Activated B cell treated with CpG ODN at 0.5 μM for 24 hours (primary cell): Measurements from ENCODE around the gene RAP1A. TPM values are rescaled to one million over a fixed set of nuclear protein-coding genes. Genes with fewer than 3 reads are reported as not detected.

Source experiments
- ATAC-seq: fragments of 200-7000 bp; cut with Tn5 transposase; one replicate; pipeline ENCODE4 v1.10.0; 2021; ENCODE audit warnings: low read depth, mild to moderate bottlenecking, moderate library complexity
- CTCF ChIA-PET: fragments of 350-600 bp; sonication (Branson Sonifier 250); formaldehyde crosslinking; loops from one replicate; lab custom pipeline; 2021; ENCODE audit warnings: antibody characterized with exemption; lab: Charles Lee
- POLR2A ChIA-PET: fragments of 350-600 bp; sonication (Branson Sonifier 250); formaldehyde crosslinking; loops from one replicate; lab custom pipeline; 2021; ENCODE audit warnings: antibody characterized with exemption; lab: Charles Lee
- DNase-seq: peaks from one replicate; pipeline ENCODE4 v3.0.0; 2022
- H3K27ac Mint-ChIP-seq: one replicate; pipeline ENCODE4 v1.8.0; 2020; ENCODE audit warnings: mixed read lengths
- H3K27me3 Mint-ChIP-seq: one replicate; pipeline ENCODE4 v1.8.0; 2021; ENCODE audit warnings: mixed read lengths
- H3K36me3 Mint-ChIP-seq: one replicate; pipeline ENCODE4 v1.8.0; 2021; ENCODE audit warnings: low read depth, mixed read lengths
- H3K4me1 Mint-ChIP-seq: one replicate; pipeline ENCODE4 v1.8.0; 2021; ENCODE audit warnings: mixed read lengths
- H3K4me3 Mint-ChIP-seq: one replicate; pipeline ENCODE4 v1.8.0; 2020; ENCODE audit warnings: mild to moderate bottlenecking, mixed read lengths
- H3K9me3 Mint-ChIP-seq: one replicate; pipeline ENCODE4 v1.8.0; 2020; ENCODE audit warnings: mixed read lengths
- CTCF ChIP-seq: fragments of 200-600 bp; IDR thresholded peaks from one replicate; pipeline ENCODE4 v1.8.0; 2022; ENCODE audit warnings: antibody characterized with exemption, mild to moderate bottlenecking
- intact Hi-C: fragments of 100-400 bp; cut with micrococcal nuclease; formaldehyde crosslinking; loops from one replicate; pipeline ENCODE4 v1.15.1; 2024
- total RNA-seq: library from RNA; stranded (reverse); gene quantifications from 2 replicates; pipeline ENCODE4 v1.2.3, GENCODE V29; 2022

RAP1A gene
- total RNA-seq, 1 donor from 2014 or later: 93.8 TPM

DNA sequence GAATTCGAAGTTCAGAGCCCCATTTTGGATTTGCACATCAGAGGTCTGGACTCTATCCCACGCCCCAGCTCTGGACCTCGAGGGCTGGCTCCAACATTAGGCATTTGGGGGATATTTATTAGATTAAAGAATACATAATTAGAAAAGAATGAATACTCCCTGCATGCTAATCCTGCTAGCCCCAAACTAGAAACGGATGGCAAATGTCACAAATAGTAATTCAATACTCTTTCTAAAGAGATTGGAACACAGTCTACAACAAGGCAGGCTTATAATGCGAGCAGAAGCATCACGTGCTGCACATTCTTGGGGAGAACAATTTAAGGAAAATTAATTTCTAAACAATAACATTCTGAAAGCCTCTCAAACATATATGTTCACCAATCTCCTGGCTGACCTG is 27.7 kb upstream of the RAP1A start:
- H3K4me1 Mint-ChIP-seq: peaks cover 48% of the 10 kb centered on the region
- intact Hi-C loops: no loop called here
- H3K27ac Mint-ChIP-seq: peak overlapping the region; percentile 90
- no peak for TF ChIP-seq CTCF
- ChIA-PET POLR2A (interaction anchor here (0.5 to 4.1 kb wide), 11 partner anchors 11 to 376 kb away, joined by 3 to 50 read pairs (median 5); partner anchors contain the start of gene RAP1A), CTCF (interaction anchor here (1.4 to 5.0 kb wide), 2 partner anchors 24 to 83 kb away, joined by 3 to 41 read pairs; no protein-coding TSS in a partner anchor)
- no peak overlapping the region for H3K4me3 Mint-ChIP-seq
- DNase-seq: no peak
- no peaks in the 10 kb centered on the region for H3K9me3 Mint-ChIP-seq
- no peaks in the 10 kb centered on the region for H3K36me3 Mint-ChIP-seq
- no peak for ATAC-seq
- H3K27me3 Mint-ChIP-seq: no peaks in the 10 kb centered on the region

- H3K9me3 Mint-ChIP-seq: no peaks in the 10 kb centered on the region
- intact Hi-C loops: loop anchor here (1.0 kb wide), 4 partner anchors 10 to 85 kb away; partner anchors contain the start of gene RAP1A
- H3K4me1 Mint-ChIP-seq: peaks cover 55% of the 10 kb centered on the region
- peak; percentile 58 for DNase-seq
- no peaks in the 10 kb centered on the region for H3K36me3 Mint-ChIP-seq
- no peaks in the 10 kb centered on the region for H3K27me3 Mint-ChIP-seq
- H3K27ac Mint-ChIP-seq: peak overlapping the region; percentile 90
- ChIA-PET CTCF (interaction anchor here (0.8 to 5.0 kb wide), 8 partner anchors 11 to 111 kb away, joined by 3 to 41 read pairs (median 4); partner anchors contain the start of gene RAP1A), POLR2A (interaction anchor here (0.5 to 4.1 kb wide), 22 partner anchors 8 to 805 kb away, joined by 3 to 50 read pairs (median 4); partner anchors contain the start of gene RAP1A)
- H3K4me3 Mint-ChIP-seq: peak overlapping the region; percentile 64
- TF ChIP-seq CTCF: no peak
- ATAC-seq: peak; percentile 93
Observed at GRCh38 chr1:111592389-111593361, 26.9 kb upstream of the RAP1A start.

- peak overlapping the region; percentile 64 for H3K4me3 Mint-ChIP-seq
- CTCF ChIA-PET: interaction anchor here (0.8 to 5.0 kb wide), 8 partner anchors 10 to 112 kb away, joined by 3 to 41 read pairs (median 4); partner anchors contain the start of gene RAP1A
Observed at GRCh38 chr1:111593403-111594305, 25.9 kb upstream of the RAP1A start.

DNA sequence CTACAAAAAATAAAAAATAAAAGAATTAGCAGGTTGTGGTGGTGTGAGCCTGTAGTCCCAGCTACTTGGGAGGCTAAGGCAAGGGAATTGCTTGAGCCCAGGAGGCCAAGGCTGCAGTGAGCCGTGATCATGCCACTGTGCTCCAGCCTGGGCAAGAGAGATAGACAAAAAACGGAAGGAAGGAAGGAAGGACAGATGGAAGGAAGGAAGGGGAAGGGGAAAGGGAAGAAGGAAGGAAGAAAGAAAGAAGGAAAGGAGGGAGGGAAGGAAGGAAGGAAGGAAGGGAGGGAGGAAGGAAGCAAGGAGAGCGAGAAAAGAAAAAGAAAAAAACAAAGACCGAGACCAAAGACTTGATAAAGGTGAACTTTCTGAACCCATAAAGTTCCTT is 25.3 kb upstream of the RAP1A start:
- POLR2A ChIA-PET: interaction anchor here (0.7 to 4.1 kb wide), 4 partner anchors 8 to 79 kb away, joined by 5 to 50 read pairs (median 36); partner anchors contain the start of gene RAP1A
- Mint-ChIP-seq H3K4me1 (peaks cover 65% of the 10 kb centered on the region), H3K9me3 (no peaks in the 10 kb centered on the region), H3K4me3 (no peak overlapping the region), H3K27ac (peak overlapping the region; percentile 79), H3K27me3 (no peaks in the 10 kb centered on the region), H3K36me3 (no peaks in the 10 kb centered on the region)
- no peak for DNase-seq
- TF ChIP-seq CTCF: no peak
- no peak for ATAC-seq
- CTCF ChIA-PET: interaction anchor here (5.0 kb wide), 1 partner anchor 86 kb away, joined by 41 read pairs; no protein-coding TSS in a partner anchor
- intact Hi-C loops: no loop called here

More at GRCh38 chr1:111593403-111594305, 25.9 kb upstream of the RAP1A start:
- Mint-ChIP-seq H3K27ac (peak overlapping the region; percentile 90), H3K9me3 (no peaks in the 10 kb centered on the region), H3K36me3 (no peaks in the 10 kb centered on the region), H3K4me1 (peaks cover 65% of the 10 kb centered on the region), H3K27me3 (no peaks in the 10 kb centered on the region)
- POLR2A ChIA-PET: interaction anchor here (0.7 to 4.1 kb wide), 15 partner anchors 9 to 378 kb away, joined by 3 to 50 read pairs (median 5); partner anchors contain the start of gene RAP1A
- no peak for ATAC-seq
- intact Hi-C loops: loop anchor here (1.0 kb wide), 4 partner anchors 9 to 86 kb away; partner anchors contain the start of gene RAP1A
- DNase-seq: no peak
- no peak for TF ChIP-seq CTCF
